Vagina (tissue), 2 donors: ENCODE data around the gene RPS3. TPM values are rescaled to one million over a fixed set of nuclear protein-coding genes. Genes with fewer than 3 reads are reported as not detected.

Experiments used
- DNase-seq, 2 donors: peaks; one replicate each; pipeline ENCODE4 v3.0.0-alpha.2; 2017; ENCODE audit errors: extremely low spot score in 2 of 2
- H3K27ac ChIP-seq: fragments of 200-600 bp; sonication (generic); one replicate; pipeline ENCODE4 v1.5.1; 2019
- H3K27me3 ChIP-seq: fragments of 200-600 bp; sonication (generic); one replicate; pipeline ENCODE4 v1.5.1; 2019
- H3K36me3 ChIP-seq, 2 donors: fragments of 200-600 bp; sonication (generic); one replicate each; pipeline ENCODE4 v1.5.1; 2017 to 2019
- H3K4me1 ChIP-seq: fragments of 200-600 bp; sonication (generic); one replicate; pipeline ENCODE4 v1.5.1; 2019
- H3K4me3 ChIP-seq, 2 donors: fragments of 200-600 bp; sonication (generic); 1 replicate in 1 of 2; 2 replicates in 1 of 2; pipeline ENCODE4 v1.5.1; 2016 to 2019
- H3K9me3 ChIP-seq: fragments of 200-600 bp; sonication (generic); one replicate; pipeline ENCODE4 v1.5.1; 2019
- CTCF ChIP-seq, 3 experiments: fragments of 450-650 bp in 2 of 3; fragments of 200-600 bp in 1 of 3; sonication (generic) in 1 of 3; IDR thresholded peaks; one replicate each; pipeline ENCODE4 v1.5.1; 2017 to 2019; ENCODE audit warnings: antibody characterized with exemption in 3 of 3, mild to moderate bottlenecking in 2 of 3, moderate library complexity in 2 of 3
- POLR2A ChIP-seq, 2 donors: fragments of 450-650 bp; IDR thresholded peaks; one replicate each; pipeline ENCODE4 v1.6.1; 2017; ENCODE audit warnings: antibody characterized with exemption in 2 of 2, mild to moderate bottlenecking in 2 of 2, moderate library complexity in 2 of 2
- POLR2AphosphoS5 ChIP-seq, 2 donors: sonication (generic); formaldehyde crosslinking; IDR thresholded peaks; one replicate each; pipeline ENCODE4 v1.9.0; 2017; ENCODE audit warnings: antibody characterized with exemption in 2 of 2, mild to moderate bottlenecking in 2 of 2, low read depth in 1 of 2; ENCODE audit not compliant: insufficient read depth in 1 of 2
- intact Hi-C: fragments of 100-400 bp; cut with DNase I; formaldehyde crosslinking; loops from one replicate; pipeline ENCODE4 v1.15.1; 2023
- total RNA-seq: library from RNA; depleted of rRNA; stranded (reverse); fragments of >200 nt; gene quantifications from one replicate; pipeline ENCODE4 v1.2.3, GENCODE V29; 2016

RPS3 gene
- total RNA-seq, 1 donor from 2014 or later, result 1,625 TPM

- no peak for DNase-seq
- Histone ChIP-seq H3K9me3 (no peaks in the 10 kb centered on the region), H3K36me3 (no peaks in the 10 kb centered on the region), H3K27me3 (no peaks in the 10 kb centered on the region), H3K27ac (no peak overlapping the region), H3K4me3 (no peak overlapping the region), H3K4me1 (peaks cover 6% of the 10 kb centered on the region)
- TF ChIP-seq CTCF (IDR thresholded peaks at IDR 0.05) (no peak), POLR2AphosphoS5 (IDR thresholded peaks at IDR 0.05; ENCODE audit: insufficient read depth in 1 of 2, low read depth in 1 of 2) (no peak), POLR2A (IDR thresholded peaks at IDR 0.05) (no peak)
- intact Hi-C loops, result no loop called here
Measured at GRCh38 chr11:75387736-75388294, 11.5 kb upstream of the RPS3 start.

- H3K36me3 ChIP-seq, result no peaks in the 10 kb centered on the region
- intact Hi-C loops, result no loop called here
- no peak overlapping the region for H3K4me3 ChIP-seq
- peaks cover 6% of the 10 kb centered on the region for H3K4me1 ChIP-seq
- no peak for DNase-seq
- H3K9me3 ChIP-seq, result no peaks in the 10 kb centered on the region
- H3K27me3 ChIP-seq, result no peaks in the 10 kb centered on the region
- TF ChIP-seq CTCF (IDR thresholded peaks at IDR 0.05), result peak; percentile 71 to 85 (median 80)
- TF ChIP-seq POLR2AphosphoS5 (IDR thresholded peaks at IDR 0.05; ENCODE audit: insufficient read depth in 1 of 2, low read depth in 1 of 2), result no peak
- no peak overlapping the region for H3K27ac ChIP-seq
Measured at GRCh38 chr11:75388386-75389275, 10.7 kb upstream of the RPS3 start.

- no peak for DNase-seq
- no peak overlapping the region for H3K27ac ChIP-seq
- intact Hi-C loops, result no loop called here
- no peaks in the 10 kb centered on the region for H3K36me3 ChIP-seq
- no peak for TF ChIP-seq CTCF (IDR thresholded peaks at IDR 0.05)
- TF ChIP-seq POLR2A (IDR thresholded peaks at IDR 0.05), result no peak
- TF ChIP-seq POLR2AphosphoS5 (IDR thresholded peaks at IDR 0.05; ENCODE audit: insufficient read depth in 1 of 2, low read depth in 1 of 2), result no peak
- H3K9me3 ChIP-seq, result no peaks in the 10 kb centered on the region
- H3K4me1 ChIP-seq, result peaks cover 6% of the 10 kb centered on the region
- no peaks in the 10 kb centered on the region for H3K27me3 ChIP-seq
- H3K4me3 ChIP-seq, result no peak overlapping the region
Measured at GRCh38 chr11:75389276-75389605, 10.1 kb upstream of the RPS3 start.

- intact Hi-C loops, result no loop called here
- Histone ChIP-seq H3K36me3 (no peaks in the 10 kb centered on the region), H3K9me3 (no peaks in the 10 kb centered on the region), H3K4me1 (peaks cover 6% of the 10 kb centered on the region), H3K4me3 (no peak overlapping the region), H3K27me3 (no peaks in the 10 kb centered on the region), H3K27ac (no peak overlapping the region)
- TF ChIP-seq POLR2A (IDR thresholded peaks at IDR 0.05) (no peak), POLR2AphosphoS5 (IDR thresholded peaks at IDR 0.05; ENCODE audit: insufficient read depth in 1 of 2, low read depth in 1 of 2) (no peak)
- DNase-seq, result no peak
Measured at GRCh38 chr11:75389925-75390324, 9.4 kb upstream of the RPS3 start.

GRCh38 chr11:75394085-75394840, 5.1 kb upstream of the RPS3 start:
- TF ChIP-seq CTCF (IDR thresholded peaks at IDR 0.05), result no peak
- no peak for TF ChIP-seq POLR2A (IDR thresholded peaks at IDR 0.05)
- no peak for TF ChIP-seq POLR2AphosphoS5 (IDR thresholded peaks at IDR 0.05; ENCODE audit: insufficient read depth in 1 of 2, low read depth in 1 of 2)
- no peak overlapping the region for H3K4me3 ChIP-seq
- no peak overlapping the region for H3K27ac ChIP-seq
- H3K36me3 ChIP-seq, result no peaks in the 10 kb centered on the region
- H3K4me1 ChIP-seq, result no peaks in the 10 kb centered on the region
- H3K27me3 ChIP-seq, result no peaks in the 10 kb centered on the region
- intact Hi-C loops, result no loop called here
- H3K9me3 ChIP-seq, result no peaks in the 10 kb centered on the region
- DNase-seq, result no peak
